H1 (cell line): Measurements from ENCODE around the gene CDCP1. TPM values are rescaled to one million over a fixed set of nuclear protein-coding genes. Genes with fewer than 3 reads are reported as not detected.

Source experiments
- CTCF ChIA-PET: fragments of 300-600 bp; sonication (Branson Sonifier 250); formaldehyde crosslinking; loops from one replicate; lab custom pipeline; 2021; ENCODE audit not compliant: partially characterized antibody; lab: Charles Lee
- POLR2A ChIA-PET: fragments of 300-600 bp; sonication (Branson Sonifier 250); formaldehyde crosslinking; loops from one replicate; lab custom pipeline; 2021; ENCODE audit warnings: inconsistent platforms; ENCODE audit not compliant: partially characterized antibody; lab: Charles Lee
- DNase-seq, 2 experiments: peaks; one replicate each; pipeline versions ENCODE4 v3.0.0 to v3.0.0-alpha.2; 2010 to 2022; ENCODE audit warnings: low spot score in 2 of 2, low read depth in 1 of 2, mixed read lengths in 1 of 2
- FAIRE-seq: peaks from 2 replicates; lab custom pipeline; 2011; peaks lifted over from hg19 to GRCh38; lab: Jason Lieb, UNC
- H2AFZ ChIP-seq: 2 replicates; pipeline ENCODE4 v1.8.1; 2012; ENCODE audit warnings: low read length, inconsistent platforms
- H2AK5ac ChIP-seq: 2 replicates; pipeline ENCODE4 v1.6.1; 2013; ENCODE audit warnings: low read depth, low read length
- H2BK120ac ChIP-seq: replicated peaks from 2 replicates; pipeline ENCODE3; 2013; ENCODE audit warnings: low read depth, low read length, inconsistent platforms
- H2BK12ac ChIP-seq: 2 replicates; pipeline ENCODE4 v1.6.1; 2013; ENCODE audit warnings: low read depth, low read length
- H2BK15ac ChIP-seq: 2 replicates; pipeline ENCODE4 v1.6.1; 2013; ENCODE audit warnings: low read length
- H2BK20ac ChIP-seq: 2 replicates; pipeline ENCODE4 v1.6.1; 2013; ENCODE audit warnings: low read length
- H2BK5ac ChIP-seq: 2 replicates; pipeline ENCODE4 v1.6.1; 2013; ENCODE audit warnings: low read depth, low read length
- H3K14ac ChIP-seq: 2 replicates; pipeline ENCODE4 v1.6.1; 2013; ENCODE audit warnings: inconsistent platforms; ENCODE audit not compliant: insufficient read length
- H3K18ac ChIP-seq: 2 replicates; pipeline ENCODE4 v1.6.1; 2013; ENCODE audit warnings: low read length; ENCODE audit errors: extremely low read depth
- H3K23ac ChIP-seq: 2 replicates; pipeline ENCODE4 v1.6.1; 2013; ENCODE audit warnings: inconsistent platforms; ENCODE audit not compliant: insufficient read length
- H3K23me2 ChIP-seq: 2 replicates; pipeline ENCODE4 v1.6.1; 2013; ENCODE audit warnings: low read depth, low read length
- H3K27ac ChIP-seq: 2 replicates; pipeline ENCODE4 v1.6.1; 2011; ENCODE audit warnings: low read depth, low read length, inconsistent platforms
- H3K27me3 ChIP-seq, 4 experiments: replicated peaks in 1 of 4; 1 replicate in 1 of 4; 2 replicates in 3 of 4; pipeline versions ENCODE4 v1.6.1 to v1.8.1; 2011 to 2013; ENCODE audit warnings: low read length in 3 of 4, mild to moderate bottlenecking in 3 of 4, inconsistent platforms in 2 of 4, mixed read lengths in 2 of 4, moderate library complexity in 1 of 4; ENCODE audit not compliant: control insufficient read depth in 3 of 4, insufficient read depth in 3 of 4; ENCODE audit errors: extremely low read depth in 1 of 4
- H3K36me3 ChIP-seq, 4 experiments: 2 replicates each; pipeline versions ENCODE4 v1.6.1 to v1.8.1; 2011 to 2013; ENCODE audit warnings: mild to moderate bottlenecking in 4 of 4, low read length in 3 of 4, moderate library complexity in 2 of 4, control low read depth in 1 of 4, inconsistent platforms in 1 of 4; ENCODE audit not compliant: insufficient read depth in 4 of 4, control insufficient read depth in 2 of 4
- H3K4ac ChIP-seq: replicated peaks from 2 replicates; pipeline ENCODE3; 2013; ENCODE audit warnings: low read length, low read depth, mixed read lengths, inconsistent platforms; ENCODE audit not compliant: insufficient read length
- H3K4me1 ChIP-seq, 4 experiments: replicated peaks in 1 of 4; 1 replicate in 1 of 4; 2 replicates in 3 of 4; pipeline versions ENCODE4 v1.6.1 to v1.8.1; 2011 to 2013; ENCODE audit warnings: low read length in 3 of 4, inconsistent platforms in 2 of 4, mixed read lengths in 1 of 4; ENCODE audit not compliant: insufficient read depth in 4 of 4, control insufficient read depth in 3 of 4
- H3K4me2 ChIP-seq, 2 experiments: 2 replicates each; pipeline versions ENCODE4 v1.6.1 to v1.8.1; 2011 to 2013; ENCODE audit warnings: low read depth in 2 of 2, low read length in 2 of 2, control low read depth in 1 of 2, inconsistent platforms in 1 of 2, mild to moderate bottlenecking in 1 of 2; ENCODE audit not compliant: insufficient read depth in 1 of 2
- H3K4me3 ChIP-seq, 4 experiments: fragments of 200-600, 300-600 bp in 1 of 4; sonication (generic), shearing (Covaris generic), sonication (Bioruptor Twin) in 1 of 4; 2 replicates each; pipeline versions ENCODE4 v1.5.1 to v1.8.1; 2011 to 2016; ENCODE audit warnings: low read length in 4 of 4, low read depth in 3 of 4, control low read depth in 2 of 4, inconsistent platforms in 2 of 4, mild to moderate bottlenecking in 2 of 4, mixed read lengths in 1 of 4, moderate library complexity in 1 of 4; ENCODE audit not compliant: insufficient read depth in 2 of 4; ENCODE audit errors: extremely low read depth in 1 of 4
- H3K56ac ChIP-seq: replicated peaks from 2 replicates; pipeline ENCODE3; 2013; ENCODE audit warnings: low read depth, mild to moderate bottlenecking, mixed read lengths, low read length, inconsistent platforms; ENCODE audit not compliant: insufficient read length
- H3K79me1 ChIP-seq: 2 replicates; pipeline ENCODE4 v1.6.1; 2013; ENCODE audit warnings: low read depth, low read length, control low read depth
- H3K79me2 ChIP-seq, 2 experiments: 2 replicates each; pipeline versions ENCODE4 v1.6.1 to v1.8.1; 2012 to 2013; ENCODE audit warnings: low read length in 2 of 2, mild to moderate bottlenecking in 2 of 2, inconsistent platforms in 1 of 2; ENCODE audit not compliant: insufficient read depth in 2 of 2, control insufficient read depth in 1 of 2
- H3K9ac ChIP-seq, 4 experiments: replicated peaks in 1 of 4; 1 replicate in 1 of 4; 2 replicates in 3 of 4; pipeline versions ENCODE4 v1.6.1 to v1.8.1; 2011 to 2013; ENCODE audit warnings: low read depth in 3 of 4, low read length in 3 of 4, control low read depth in 2 of 4, mild to moderate bottlenecking in 2 of 4, moderate library complexity in 2 of 4, inconsistent platforms in 1 of 4; ENCODE audit errors: extremely low read depth in 1 of 4
- H3K9me3 ChIP-seq, 2 experiments: 2 replicates each; pipeline versions ENCODE4 v1.6.1 to v1.8.1; 2012 to 2013; ENCODE audit warnings: mild to moderate bottlenecking in 2 of 2, moderate library complexity in 2 of 2, control low read depth in 1 of 2, inconsistent platforms in 1 of 2, low read depth in 1 of 2, low read length in 1 of 2, mixed read lengths in 1 of 2; ENCODE audit not compliant: insufficient read depth in 2 of 2
- H4K20me1 ChIP-seq, 2 experiments: replicated peaks in 1 of 2; 2 replicates each; pipeline versions ENCODE3 to v1.8.1; 2011 to 2013; ENCODE audit warnings: inconsistent platforms in 2 of 2, low read length in 2 of 2, mild to moderate bottlenecking in 1 of 2; ENCODE audit not compliant: insufficient read depth in 2 of 2, control insufficient read depth in 1 of 2
- H4K5ac ChIP-seq: 2 replicates; pipeline ENCODE4 v1.6.1; 2013; ENCODE audit warnings: low read length, low read depth, mixed read lengths, inconsistent platforms; ENCODE audit not compliant: insufficient read length
- H4K8ac ChIP-seq: 2 replicates; pipeline ENCODE4 v1.8.0; 2013; ENCODE audit warnings: mild to moderate bottlenecking, moderate library complexity, low read length, inconsistent platforms; ENCODE audit not compliant: insufficient read depth; ENCODE audit errors: extremely low read depth
- H4K91ac ChIP-seq: replicated peaks from 2 replicates; pipeline ENCODE3; 2013; ENCODE audit warnings: low read length, mixed read lengths, inconsistent platforms; ENCODE audit not compliant: insufficient read length
- CBX8 ChIP-seq: fragments of 300-800, 300-1000 bp; sonication (generic); IDR thresholded peaks from 2 replicates; pipeline ENCODE4 v1.7.1; 2016; ENCODE audit warnings: low read depth, low read length, borderline replicate concordance
- EZH2 ChIP-seq: fragments of 200-600 bp; sonication (generic); IDR thresholded peaks from 2 replicates; pipeline ENCODE4 v1.7.1; 2012; ENCODE audit warnings: low read depth, mild to moderate bottlenecking, moderate library complexity, low read length, inconsistent platforms; ENCODE audit not compliant: severe bottlenecking
- WGBS, 2 experiments: shearing (Covaris generic) in 1 of 2; methylation state at CpG; one replicate each; pipeline versions ENCODE4 v1.1.6 to v1.1.7; 2013 to 2015; ENCODE audit warnings: low lambda C conversion rate in 2 of 2, mixed read lengths in 2 of 2, inconsistent platforms in 1 of 2, low coverage in 1 of 2, missing lambda C conversion rate in 1 of 2; ENCODE audit not compliant: insufficient replicate concordance in 2 of 2, insufficient coverage in 1 of 2, insufficient read length in 1 of 2; ENCODE audit errors: extremely low coverage in 1 of 2, missing lambda C conversion rate in 1 of 2; 5-methylcytosine and 5-hydroxymethylcytosine counted together
- polyA plus RNA-seq, 7 experiments: library from polyadenylated mRNA; depleted of rRNA in 3 of 7; stranded (reverse) in 5 of 7; unstranded in 2 of 7; fragments of >200 nt in 5 of 7; fragments of 200-250 nt in 2 of 7; gene quantifications; 1 replicate in 5 of 7; 2 replicates in 1 of 7; 4 replicates in 1 of 7; pipeline versions ENCODE4 v1.2.1 to v1.2.3, GENCODE V29; 2011 to 2013; ENCODE audit warnings: missing spikeins in 2 of 7, mixed read lengths in 2 of 7
- total RNA-seq: library from RNA; stranded (reverse); fragmentation: NEBNext Ultra II Directional; extraction: Animal tissue kit (Norgen Biotek cat#: 25700); gene quantifications from 2 replicates; pipeline ENCODE4 v1.2.1, GENCODE V29; 2021

The CDCP1 gene
- total and polyA plus RNA-seq, 2 of the 8 experiments (the other 6 are each of a cell fraction or from before 2014, with no cell fraction given): 10.0 to 23.3 TPM

DNA sequence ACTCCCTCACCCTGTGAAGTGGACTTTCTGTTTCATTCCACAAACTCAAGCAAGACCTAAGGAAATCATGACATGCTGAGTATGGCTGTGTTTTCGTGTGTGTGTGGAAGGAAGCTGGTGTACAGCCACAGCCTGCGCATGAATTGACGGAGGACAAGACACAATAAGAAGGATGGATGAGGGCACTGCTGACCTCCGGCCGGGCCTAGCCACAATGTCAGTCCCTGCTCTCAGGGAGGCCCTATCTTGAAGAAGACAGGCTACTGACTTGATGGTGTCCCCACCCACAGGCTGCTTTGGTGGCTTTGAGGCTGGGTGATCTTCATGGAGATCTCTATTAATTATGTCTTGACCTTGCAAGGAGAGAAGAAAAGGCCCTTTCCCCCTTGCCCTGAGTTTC lies 39.3 kb upstream of the CDCP1 start:
- FAIRE-seq: no peak
- TF ChIP-seq CBX8: no peak
- no peak for TF ChIP-seq EZH2

More for the DNA sequence above, 39.3 kb upstream of the CDCP1 start:
- Histone ChIP-seq H3K23me2 (no peaks in the 10 kb centered on the region), H4K8ac (no peak overlapping the region), H3K18ac (no peak overlapping the region), H3K79me2 (no peaks in the 10 kb centered on the region), H3K36me3 (no peaks in the 10 kb centered on the region; a peak in 1 of 8 replicates), H2AK5ac (no peak overlapping the region), H3K9ac (no peak overlapping the region), H3K27me3 (no peaks in the 10 kb centered on the region; a peak in 3 of 7 replicates), H2BK120ac (no peak overlapping the region), H2BK15ac (0 out of 2 replicates have a peak overlapping the region, but pooled peaks have one; percentile 36), H3K27ac (no peak overlapping the region), H2BK5ac (no peak overlapping the region), H3K4me3 (no peak overlapping the region), H3K23ac (no peak overlapping the region), H3K56ac (no peak overlapping the region), H2BK12ac (no peak overlapping the region), H3K4ac (no peak overlapping the region), H3K4me2 (no peak overlapping the region), H3K79me1 (no peaks in the 10 kb centered on the region), H4K5ac (no peak overlapping the region), H2AFZ (no peak overlapping the region), H3K9me3 (no peaks in the 10 kb centered on the region), H3K14ac (no peak overlapping the region), H2BK20ac (no peak overlapping the region), H4K20me1 (no peaks in the 10 kb centered on the region), H4K91ac (no peak overlapping the region), H3K4me1 (peaks cover 0 to 6% (median 4%) of the 10 kb centered on the region in 4 experiments; a peak in 5 of 7 replicates)
- CTCF ChIA-PET: interaction anchor here (0.8 to 2.7 kb wide), 3 partner anchors 24 to 130 kb away, joined by 3 to 11 read pairs (median 5); no protein-coding TSS in a partner anchor
- no peak for DNase-seq
- WGBS, 2 experiments: 84% methylated on average over 5 of the region's 5 CpGs; no CpG with 5 or more reads in 1 of the 2 experiments
- POLR2A ChIA-PET: no interaction called here
